GM18499 (cell line): Measurements from ENCODE around the gene DNASE1L1.
"Not testable (repeated sequence)": the region's sequence is repeated elsewhere in the genome, so short reads cannot be mapped to it uniquely, and the experiment has no call there.

Experiments
- ATAC-seq: cut with Tn5 transposase; IDR thresholded peaks from one replicate; pipeline ENCODE4 v1.9.1; 2021; ENCODE audit warnings: moderate number of reproducible peaks; ENCODE audit not compliant: insufficient read depth, unreplicated experiment

Gene DNASE1L1

GRCh38 chrX:154411981-154412340, 2.9 kb upstream of the DNASE1L1 start:
- no peak for ATAC-seq

GRCh38 chrX:154408659-154409221, 314 bp downstream of the DNASE1L1 start:
- ATAC-seq, result no peak

- ATAC-seq, result no peak
Measured at GRCh38 chrX:154404625-154405192, 4.3 kb downstream of the DNASE1L1 start.

GRCh38 chrX:154403858-154404257, 5.2 kb downstream of the DNASE1L1 start:
- no peak for ATAC-seq

DNA sequence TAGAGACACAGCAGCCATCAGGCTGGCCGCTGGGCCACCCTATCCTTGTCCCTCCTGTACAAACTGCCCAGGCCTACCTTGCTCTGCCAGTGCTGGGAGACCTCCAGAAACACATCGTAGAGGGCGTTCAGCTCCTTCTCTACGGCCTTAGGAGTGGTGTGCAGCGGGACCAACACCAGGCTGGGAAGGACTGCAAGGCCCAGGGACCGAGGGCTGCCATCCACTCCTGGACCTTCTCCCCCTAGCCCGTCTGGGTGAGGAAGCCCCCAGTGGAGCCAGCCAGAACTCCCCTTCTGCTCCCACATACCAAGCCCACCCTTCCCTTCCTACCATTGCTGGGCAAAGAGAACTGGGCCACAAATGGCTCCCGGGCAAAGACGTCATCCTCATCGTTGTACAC, 5.9 kb downstream of the DNASE1L1 start:
- no peak for ATAC-seq

DNA sequence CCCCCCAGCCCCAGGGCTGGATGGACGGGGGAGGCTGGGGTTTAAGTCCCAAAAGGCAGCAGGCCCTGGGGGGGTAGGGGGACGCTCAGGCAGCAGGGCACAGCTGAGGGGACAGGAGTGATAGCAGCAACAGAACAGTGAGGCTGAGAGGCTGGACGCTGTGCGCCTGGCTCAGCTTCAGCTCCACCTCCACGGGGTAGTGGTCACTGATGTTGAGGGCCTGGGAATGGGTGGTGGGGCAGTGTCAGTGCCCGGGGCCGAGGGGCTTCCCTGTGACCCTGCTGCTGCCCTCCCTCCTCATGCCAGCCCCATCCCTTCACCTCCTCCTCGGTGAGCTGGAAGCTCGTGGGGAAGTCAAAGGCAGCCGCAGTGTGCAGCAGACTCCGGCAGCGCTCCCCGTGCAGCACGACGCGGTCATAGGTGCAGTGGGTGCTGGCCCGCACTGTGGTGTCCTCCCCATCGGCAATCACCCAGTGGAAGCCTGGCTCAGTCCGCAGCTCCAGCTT, 6.4 kb downstream of the DNASE1L1 start:
- ATAC-seq, result no peak

GRCh38 chrX:154401918-154402621, 7.0 kb downstream of the DNASE1L1 start:
- ATAC-seq, result no peak

DNA sequence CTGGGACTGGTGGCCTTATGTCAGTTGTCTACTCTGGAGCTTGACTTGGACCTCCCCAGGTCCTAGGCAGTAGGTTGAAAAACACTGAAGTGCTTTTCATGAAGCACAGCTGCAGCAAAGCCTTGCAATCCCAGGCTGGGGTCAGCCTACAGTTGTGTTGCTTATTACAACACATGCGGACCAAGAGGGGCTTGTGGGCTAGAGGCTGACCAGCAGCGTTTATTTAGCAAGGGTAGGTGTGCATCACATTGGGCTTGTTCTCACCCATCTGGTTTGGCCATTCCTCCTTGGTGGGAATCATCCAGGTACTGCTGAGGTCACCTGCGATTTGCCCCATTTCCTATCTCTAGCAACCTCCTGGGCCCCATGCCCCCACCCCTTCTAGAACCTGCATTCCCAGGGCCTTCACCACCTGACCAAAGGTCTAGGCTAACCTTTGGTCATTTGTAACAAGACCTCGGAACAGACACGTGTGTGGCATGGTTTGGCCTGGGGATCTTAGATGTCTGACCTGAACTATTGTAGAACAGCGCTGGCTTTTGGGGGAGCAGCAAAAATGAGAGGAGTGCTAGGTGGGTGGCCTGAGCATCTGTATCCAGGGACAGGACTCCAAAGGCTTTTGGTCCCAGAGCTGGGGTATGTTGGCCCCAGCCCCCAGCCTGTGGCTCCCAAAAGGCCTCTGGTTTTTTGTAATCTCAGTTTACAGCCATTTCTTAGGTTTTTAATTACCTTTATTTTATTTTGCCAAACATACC, 7.8 kb downstream of the DNASE1L1 start:
- ATAC-seq, result no peak

- ATAC-seq, result not testable (repeated sequence)
Measured at GRCh38 chrX:154400369-154400817, 8.7 kb downstream of the DNASE1L1 start.

DNA sequence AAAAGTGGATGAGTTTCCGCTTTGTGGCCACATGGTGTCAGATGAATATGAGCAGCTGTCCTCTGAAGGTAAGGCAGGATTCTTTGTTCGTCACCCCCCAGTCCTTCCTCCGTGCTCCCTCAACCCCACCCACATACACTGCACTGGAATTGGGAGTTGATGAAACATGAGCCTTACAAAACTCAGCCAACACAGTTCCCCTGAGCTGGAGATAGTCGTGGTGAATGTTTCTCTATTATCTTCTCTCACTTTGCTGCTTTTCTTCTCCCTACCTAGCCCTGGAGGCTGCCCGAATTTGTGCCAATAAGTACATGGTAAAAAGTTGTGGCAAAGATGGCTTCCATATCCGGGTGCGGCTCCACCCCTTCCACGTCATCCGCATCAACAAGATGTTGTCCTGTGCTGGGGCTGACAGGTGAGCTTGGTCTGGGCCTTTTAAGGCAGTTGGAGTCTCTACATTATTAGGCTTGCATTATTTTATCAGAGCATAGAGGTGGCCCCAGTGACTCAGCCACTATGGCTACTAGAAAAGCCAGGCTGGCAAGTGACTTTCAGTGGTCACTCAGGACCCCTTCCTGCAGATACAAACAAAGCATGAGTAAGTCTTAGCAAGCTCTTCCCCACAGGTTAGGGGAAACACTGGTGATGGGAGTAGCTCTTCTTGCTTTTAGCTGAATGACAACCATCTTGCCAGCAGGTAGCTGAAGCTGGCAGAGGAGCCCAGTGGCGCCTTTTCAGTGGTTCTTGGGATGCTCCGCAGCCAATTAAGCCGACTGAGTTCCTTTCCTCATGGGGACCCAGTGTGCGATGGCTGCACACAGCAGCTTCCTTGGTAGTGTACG, 9.3 kb downstream of the DNASE1L1 start:
- ATAC-seq, result no peak

GRCh38 chrX:154398668-154399526, 10.2 kb downstream of the DNASE1L1 start:
- ATAC-seq, result no peak

DNA sequence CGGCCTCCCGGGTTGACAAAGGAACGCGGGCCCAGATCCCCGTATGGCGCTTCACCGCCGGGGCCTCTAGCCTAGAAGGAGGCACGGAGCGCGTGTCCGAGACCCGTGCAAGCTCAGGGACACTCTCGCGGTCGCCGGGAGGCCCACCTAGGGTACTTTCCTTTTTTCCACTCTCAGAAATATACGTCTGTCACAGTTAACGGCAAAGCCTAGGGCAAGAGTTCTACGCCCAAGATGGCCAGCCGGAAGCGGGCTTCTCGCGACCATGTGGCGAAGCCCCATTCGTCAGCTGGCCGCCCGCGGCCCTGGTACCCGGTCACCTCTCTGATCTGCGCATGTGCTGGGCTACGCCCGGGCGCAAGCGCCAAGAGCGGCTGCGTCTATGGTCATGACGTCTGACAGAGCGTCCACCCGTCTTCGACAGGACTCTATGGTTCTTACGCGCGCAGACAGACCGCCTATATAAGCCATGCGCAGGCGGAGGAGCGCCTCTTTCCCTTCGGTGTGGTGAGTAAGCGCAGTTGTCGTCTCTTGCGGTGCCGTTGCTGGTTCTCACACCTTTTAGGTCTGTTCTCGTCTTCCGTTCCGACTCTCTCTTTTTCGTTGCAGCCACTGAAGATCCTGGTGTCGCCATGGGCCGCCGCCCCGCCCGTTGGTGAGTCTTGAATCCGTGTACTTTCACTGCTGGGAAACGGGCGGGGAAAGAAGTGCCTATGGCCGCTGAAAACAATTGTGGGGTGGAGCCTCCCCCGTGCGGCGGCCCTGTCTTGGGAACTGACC, 11.0 kb downstream of the DNASE1L1 start, which contains the start of gene RPL10:
Gene RPL10, plus strand, starts transcription at position 490 of the 780 bp plus-strand sequence. Its CDS starts 143 bp downstream, at position 633.
- no peak for ATAC-seq

DNA sequence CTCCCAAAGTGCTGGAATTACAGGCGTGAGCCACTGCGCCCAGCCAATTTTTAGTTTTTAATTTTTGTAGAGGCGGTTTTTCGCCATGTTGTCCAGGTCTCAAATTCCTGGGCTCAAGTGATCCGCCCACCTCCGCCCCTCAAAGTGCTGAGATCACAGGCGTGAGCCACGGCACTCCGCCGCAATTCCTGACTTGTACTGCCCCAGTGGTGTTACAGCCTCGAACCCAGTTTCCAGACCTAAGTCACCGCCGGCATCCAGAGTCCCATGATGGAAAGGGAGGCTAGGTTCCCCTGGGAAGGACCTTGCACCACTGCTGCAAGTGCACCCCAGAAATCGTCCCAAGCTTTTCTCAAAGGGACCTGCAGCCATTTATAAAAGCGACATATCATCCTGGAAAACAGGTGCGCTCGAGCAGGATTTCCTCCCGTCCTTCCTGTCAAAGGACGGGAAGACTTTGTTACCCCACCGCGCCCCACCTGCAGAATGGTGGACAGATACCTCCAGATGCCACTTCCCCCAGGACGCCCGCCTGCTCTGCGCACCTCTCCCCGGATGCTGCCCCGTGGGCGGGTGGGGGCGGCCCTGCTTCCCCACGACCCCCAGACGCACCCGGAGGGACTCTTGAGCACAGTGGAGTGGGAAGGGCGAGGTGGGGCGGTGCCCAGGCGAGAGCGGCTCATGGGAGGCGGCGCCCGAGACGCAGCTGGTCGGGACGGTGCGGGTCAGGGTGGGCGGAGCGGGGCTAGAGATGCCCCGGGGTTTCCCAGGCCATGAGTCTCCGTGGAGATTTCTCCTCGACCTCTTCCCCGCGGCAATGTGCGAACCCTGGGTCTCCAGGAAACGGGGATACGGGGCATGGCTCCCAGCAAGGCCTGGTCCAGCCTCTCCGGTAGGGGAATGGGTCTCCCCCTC, 11.8 kb downstream of the DNASE1L1 start:
- no peak for ATAC-seq

DNA sequence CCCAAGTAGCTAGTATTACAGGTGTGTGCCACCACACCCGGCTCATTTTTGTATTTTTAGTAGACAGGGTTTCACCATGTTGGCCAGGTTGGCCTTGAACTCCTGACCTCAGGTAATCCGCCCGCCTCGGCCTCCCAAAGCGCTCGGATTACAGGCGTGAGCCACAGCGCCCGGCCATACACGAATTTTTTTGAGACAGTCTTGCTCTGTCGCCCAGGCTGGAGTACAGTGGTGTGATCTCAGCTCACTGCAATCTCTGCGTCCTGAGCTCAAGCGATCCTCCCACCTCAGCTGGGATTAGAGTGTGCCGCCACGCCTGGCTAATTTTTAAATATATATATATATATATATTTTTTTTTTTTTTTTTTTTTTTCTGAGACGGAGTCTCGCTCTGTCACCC, 12.7 kb downstream of the DNASE1L1 start:
- not testable (repeated sequence) for ATAC-seq

- peak; percentile 42 for ATAC-seq
Measured at GRCh38 chrX:154389812-154390747, 19.0 kb downstream of the DNASE1L1 start.

GRCh38 chrX:154388649-154389048, 20.4 kb downstream of the DNASE1L1 start:
- not testable (repeated sequence) for ATAC-seq
